GM21528 (cell line): ENCODE data around the gene DLG2.

ENCODE experiments used
- ATAC-seq: cut with Tn5 transposase; IDR thresholded peaks from one replicate; pipeline ENCODE4 v1.9.1; 2021; ENCODE audit warnings: mild to moderate bottlenecking, moderate library complexity; ENCODE audit not compliant: unreplicated experiment, low FRiP score

The DLG2 gene

DNA sequence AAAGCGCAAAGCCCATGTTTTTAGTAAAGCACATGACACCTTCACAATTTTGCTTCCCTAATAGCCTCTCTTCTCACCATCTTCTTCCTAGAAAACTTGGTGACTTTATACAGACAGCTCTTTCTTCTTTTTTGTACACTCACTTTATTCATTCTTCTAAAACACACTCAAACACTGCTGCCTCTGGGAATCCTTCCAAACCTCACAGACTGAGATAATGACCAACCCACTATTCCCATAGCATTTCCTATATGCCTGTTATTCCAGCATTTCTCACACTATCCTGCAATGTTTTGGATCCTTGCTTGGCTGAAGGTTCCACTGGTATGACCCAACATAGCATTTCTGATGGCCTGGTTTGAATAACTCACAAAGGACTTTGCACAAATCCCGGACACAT lies 1898.9 kb downstream of the DLG2 start:
- no peak for ATAC-seq

DNA sequence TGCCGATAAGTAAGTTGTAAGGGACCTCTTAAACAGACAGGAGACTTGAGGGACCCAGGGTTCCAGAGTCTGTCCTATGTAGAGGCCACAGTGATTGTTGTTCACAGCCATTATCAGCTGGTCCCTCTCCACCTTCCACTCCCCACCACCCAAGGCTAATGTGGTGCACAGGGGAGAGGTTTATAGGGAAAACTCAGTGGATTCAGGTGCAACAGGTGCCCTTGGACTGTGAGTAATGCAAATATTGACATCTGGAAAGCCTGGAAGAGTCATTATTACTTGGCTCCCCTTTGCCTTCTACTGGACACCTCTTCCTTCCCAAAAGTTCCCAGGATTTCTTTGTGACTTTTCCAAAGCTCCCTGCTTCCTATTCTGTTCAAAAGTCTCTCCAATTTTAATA lies 1899.9 kb downstream of the DLG2 start:
- ATAC-seq = no peak

DNA sequence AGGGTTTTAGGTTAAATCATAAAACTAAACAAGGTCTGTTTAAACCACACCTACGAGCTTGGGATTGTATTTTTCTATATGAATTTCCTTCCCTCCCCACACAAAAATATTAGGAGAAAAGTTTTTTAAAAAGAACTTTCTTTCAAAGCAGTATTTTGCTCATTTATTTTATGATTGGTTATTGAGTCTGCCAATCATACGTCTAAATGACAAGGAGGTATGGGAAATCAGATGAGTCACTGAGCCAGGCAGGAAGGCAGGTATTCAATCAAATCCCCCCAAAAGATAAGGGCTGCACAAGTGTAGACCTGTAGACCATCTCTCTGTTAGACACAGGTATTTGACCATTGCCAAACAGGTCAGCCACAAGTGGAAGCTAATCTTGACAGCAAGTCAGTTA lies 1900.8 kb downstream of the DLG2 start:
- ATAC-seq = no peak

DNA sequence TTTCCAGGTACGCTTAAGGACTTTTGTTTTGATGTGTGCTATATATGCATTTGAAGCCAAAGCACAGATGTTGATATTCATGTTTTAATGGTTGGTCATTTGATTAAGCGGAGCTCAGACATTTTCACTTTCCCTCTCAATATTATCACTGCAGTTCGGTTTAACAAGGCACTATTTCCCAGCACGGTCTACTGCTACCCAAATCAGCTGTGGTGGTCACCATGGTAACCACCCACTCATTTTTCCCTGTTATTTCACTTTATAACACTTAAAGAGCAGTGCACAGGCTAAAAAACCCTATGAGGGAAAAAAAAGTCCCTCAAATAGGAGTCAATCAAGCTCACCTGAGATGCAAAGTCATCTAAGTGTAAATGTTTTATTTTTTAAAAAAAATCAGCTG lies 1901.4 kb downstream of the DLG2 start:
- no peak for ATAC-seq

DNA sequence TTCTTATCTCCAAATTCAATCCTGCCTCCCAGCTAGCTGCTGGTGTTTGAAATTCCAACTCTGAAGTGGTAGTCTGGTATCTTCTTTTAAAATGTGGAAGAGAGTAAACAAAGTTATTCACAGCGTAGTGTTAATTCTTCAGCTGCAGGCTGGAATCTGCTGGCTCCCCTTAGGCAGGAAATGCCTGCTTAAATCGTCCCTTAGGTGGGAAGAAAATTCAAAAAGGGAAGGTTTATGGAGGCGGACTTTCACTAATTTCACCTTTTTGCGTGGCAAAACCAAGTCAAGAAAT lies 1901.9 kb downstream of the DLG2 start:
- ATAC-seq = no peak

DNA sequence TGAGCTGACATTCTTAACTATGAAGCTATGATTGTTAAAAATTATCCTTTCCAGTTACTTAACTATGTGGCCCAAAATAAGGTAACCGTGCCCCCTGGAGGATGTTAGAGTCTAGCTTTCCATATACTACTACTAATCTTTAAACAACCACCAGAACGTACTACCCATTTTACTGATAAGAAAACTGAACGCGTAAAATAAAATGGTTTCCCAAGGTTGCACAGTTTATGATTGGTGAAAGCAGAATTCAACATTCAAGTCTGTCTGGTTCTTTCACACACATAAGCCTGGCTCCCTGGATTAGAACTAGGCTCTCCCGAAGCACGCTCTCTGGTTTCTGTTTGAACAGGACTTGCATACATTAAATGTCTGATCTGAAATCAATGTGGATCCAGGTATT lies 1903.1 kb downstream of the DLG2 start:
- ATAC-seq = peak; percentile 68

DNA sequence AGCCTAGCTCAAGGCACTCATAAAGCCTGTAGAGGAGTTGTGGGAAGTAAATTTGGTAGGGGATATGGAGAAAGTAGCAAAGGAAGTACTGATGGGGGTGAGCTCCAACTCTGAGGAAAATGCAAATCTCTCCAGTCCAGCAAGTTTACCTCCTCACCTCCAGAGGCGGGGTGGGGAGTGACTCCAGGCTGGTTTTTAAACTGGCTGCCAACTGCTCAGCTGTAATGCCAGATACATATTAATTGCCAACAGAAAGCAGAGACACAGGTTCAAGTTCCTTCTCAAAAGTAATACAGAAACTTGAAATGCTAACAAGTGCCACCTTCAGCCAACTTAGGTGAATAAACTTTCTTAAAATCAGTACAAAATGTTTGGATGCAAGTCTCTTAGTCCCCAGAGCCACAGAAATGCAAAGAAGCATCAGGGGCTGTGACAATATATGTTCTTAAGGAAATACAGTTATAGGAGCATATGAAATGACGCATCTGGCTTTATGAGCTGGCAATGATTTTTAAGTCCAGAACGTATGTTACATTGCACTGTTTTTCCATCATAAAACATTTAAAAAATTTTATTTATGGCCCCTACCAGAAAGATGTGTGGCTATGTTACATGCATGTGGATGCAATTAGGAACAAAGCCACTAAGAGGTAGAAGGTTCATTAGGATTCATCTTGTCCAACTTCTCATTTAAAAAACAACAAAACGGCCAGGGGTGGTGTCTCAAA lies 1904.6 kb downstream of the DLG2 start:
- no peak for ATAC-seq

DNA sequence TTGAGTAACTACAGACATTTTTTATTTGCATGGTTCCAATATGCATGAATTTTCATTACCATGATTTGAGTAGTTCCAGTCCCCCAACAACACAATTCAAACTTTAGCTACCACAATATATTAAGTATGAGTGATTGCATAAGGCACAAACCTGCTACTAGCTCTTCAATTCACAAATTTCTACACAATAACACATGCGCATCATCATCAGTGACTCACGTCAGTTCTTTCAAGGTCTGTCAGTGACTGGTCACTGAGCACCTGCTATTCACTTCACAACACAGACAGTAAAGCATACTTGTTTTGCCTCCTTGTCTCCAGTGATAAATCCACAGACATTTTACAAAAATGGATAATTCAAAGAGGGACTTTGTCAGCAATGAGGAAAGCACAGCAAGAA lies 1905.9 kb downstream of the DLG2 start:
- ATAC-seq = no peak

DNA sequence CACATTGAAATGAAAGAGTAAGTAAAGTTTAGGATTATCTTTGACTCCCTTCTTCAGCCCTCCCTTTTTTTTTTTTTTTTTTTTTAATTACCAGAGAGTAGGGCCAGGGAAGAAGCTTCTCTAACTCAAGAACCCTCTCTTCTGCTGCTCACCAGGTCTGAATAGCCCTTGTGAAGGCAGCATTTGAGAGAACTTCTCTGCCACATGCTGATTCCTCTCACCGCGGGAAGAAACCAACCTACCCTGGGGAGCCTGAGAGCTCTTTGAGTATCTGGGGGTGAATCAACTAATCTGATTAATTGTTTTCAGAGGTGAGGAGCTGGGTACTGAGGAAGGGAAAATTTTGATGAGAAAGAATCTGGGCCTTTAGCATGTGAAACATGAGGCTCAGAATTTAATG lies 1906.5 kb downstream of the DLG2 start:
- ATAC-seq = no peak

DNA sequence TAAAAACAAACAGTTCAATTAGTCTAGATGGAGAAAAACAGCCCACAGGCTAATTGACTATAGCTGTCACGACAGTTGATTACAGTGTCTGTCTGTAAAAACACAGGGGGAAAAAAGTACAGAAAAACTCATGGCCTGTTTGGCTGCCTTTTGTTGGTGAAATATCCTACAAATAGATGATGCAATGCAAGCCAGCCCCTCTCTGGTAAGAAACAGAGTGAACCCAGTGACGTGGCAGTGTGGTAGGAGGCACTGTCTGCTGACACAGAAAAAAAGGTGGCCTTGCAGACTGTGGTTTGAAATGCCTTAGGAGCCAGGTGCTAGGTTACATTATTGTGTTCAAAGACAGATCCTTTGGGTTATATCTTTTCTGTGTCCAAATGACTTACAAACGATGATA lies 1909.6 kb downstream of the DLG2 start:
- ATAC-seq = no peak

DNA sequence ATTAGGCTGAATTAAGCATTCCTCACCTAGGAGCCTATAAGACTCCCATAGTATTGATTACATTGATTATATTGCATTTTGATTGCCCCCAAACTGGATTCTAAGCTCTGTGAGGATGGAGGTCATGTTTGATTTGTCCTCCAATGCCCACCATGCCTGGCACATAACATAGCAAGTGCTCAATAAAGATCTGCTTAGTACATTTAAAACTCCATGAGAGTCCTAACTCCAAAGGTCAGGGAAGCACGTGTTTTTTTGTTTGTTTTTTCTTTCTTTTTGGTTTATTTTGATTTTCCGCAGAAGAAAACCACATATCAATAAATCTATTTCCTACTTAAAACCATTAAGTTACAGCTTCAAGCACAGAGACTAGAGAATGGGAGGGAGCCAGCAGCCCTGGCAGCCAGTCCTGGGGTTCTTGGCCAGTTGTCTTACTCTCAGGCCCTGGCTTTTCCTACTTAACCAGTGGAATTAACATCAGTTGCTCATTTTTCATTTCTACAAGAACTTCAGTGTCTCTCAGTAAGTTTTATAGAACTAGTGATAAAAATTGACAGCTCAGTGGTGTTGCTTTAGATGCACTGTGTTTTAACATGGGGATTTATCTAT lies 1911.1 kb downstream of the DLG2 start:
- ATAC-seq = no peak

DNA sequence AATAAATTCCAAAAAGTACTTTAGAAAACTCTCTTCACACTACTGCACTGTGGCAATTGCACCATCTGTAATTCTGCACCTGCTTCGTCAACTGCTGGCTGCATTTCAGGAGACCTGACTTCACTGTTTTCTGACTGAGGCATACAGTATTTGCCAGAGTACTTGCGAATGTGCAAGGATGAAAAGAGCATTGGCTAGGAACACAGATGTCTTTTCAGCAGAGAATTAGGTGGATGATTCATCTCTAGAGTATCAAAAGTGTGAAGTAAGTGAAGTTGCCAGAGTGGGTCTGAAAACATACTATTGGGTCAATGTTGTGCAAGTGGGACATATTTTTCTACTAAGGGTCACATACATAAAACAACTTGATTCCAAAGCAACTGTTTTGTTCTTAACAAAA lies 1913.4 kb downstream of the DLG2 start:
- ATAC-seq = no peak

DNA sequence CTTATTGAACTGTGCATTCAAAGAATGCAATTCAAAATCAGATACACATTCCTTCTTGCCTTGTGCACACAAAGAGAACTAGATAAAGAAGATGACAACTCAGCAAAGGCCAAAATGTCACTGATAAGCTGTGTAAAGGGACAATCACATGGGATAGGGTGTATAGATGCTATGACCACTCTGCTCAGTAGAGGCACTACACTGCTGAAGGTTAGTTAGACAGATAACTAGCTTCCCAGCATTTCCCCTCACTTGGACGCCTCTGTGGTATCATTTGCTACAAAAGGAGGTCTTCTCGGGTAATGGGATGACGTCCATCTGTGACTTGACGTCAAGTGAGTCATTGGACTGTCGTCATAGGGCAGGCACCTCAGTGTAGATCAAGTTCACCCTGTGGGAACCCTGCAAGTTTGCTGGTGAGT lies 1916.0 kb downstream of the DLG2 start:
- no peak for ATAC-seq

DNA sequence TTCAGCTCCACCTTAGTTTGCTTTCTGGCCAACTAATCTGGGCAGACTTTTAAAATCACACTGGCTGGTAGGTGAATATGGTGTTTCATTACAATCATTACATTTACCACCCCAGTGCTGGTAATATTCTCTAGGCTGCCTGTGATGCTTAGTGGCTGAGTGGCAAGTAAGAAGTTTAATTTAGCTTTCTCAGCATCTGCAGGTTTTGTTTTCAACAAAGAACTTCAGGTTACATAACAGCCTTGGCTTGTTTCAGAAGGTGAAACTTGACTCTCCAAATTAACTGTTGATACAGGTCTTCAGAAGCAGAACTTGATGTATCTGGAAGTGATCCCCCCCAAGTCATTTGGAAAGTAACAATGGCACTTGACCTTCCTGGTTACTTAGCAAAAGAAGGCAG lies 1917.7 kb downstream of the DLG2 start:
- ATAC-seq = no peak

DNA sequence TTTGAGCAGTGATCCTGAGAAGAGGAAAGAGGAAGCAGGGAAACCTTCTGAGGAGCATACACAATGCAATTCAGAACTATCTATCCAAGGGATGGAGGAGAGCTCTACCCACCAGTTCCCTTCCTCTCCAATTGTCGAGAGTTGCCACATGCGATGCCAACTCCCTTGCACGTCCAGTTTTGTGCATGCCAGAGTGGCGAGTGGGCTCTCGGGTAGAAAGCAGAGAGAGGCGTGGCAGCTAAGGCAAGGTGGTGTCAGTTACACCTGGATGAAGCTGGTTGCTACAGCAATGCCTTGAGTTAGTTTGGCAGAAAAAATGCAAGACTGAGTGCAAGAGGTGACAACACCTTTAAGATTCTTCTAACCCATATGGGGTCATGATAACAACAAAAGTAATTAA lies 1920.6 kb downstream of the DLG2 start:
- no peak for ATAC-seq

DNA sequence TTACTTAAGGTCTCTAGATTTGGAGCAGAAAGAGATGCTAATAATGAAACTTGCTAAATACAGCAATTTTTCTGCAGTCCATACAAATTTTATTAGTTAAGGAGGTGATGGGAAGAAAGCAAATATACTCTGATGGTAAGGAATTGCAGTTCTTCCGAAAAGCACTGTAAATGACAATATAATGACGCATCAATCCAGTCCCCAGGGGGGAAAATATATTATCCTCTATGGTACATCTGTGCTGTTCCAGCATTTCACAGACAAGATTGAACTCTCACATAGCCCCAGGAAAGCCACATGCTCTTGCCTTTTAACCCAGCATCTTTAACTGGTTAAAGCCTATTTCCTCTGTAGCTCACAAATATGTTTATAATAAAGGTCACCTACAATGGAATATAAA lies 1924.3 kb downstream of the DLG2 start:
- ATAC-seq = no peak

DNA sequence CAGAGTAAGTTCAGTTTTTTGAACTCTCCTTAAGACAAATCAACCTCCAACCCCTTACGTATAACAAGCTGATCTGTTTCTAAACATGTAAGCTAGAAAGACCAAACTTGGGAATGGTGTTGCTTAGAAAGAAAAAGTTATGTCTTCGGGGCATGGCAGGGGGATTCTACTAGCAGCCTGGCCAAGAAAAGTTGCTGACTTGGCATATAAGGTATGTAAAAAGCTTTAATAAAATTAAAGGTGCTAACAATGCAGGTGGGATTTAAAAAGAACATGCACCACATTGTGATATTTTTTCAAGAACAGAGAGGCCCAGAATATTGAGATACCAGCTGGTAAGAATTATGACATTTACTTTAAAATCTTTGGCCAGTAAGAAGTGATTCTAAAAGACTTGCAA lies 1929.6 kb downstream of the DLG2 start:
- no peak for ATAC-seq

DNA sequence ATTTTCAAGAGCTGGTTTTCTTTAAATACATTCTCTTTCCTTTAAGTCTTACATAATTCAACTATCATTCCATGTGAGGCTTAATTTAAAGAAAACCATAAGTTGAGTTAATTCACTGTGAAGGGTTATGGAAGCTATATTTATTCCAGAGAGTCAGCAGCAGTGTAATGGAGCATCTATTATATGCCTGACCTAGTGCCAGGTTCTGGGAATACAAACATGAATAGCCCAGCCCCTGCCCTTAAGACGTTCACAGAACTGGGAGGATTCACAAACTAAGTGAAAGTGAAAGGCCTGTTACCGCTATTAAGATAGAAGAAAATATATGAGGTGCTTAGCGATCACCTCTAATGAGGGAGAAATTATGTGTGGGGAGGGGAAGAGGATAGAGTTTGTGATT lies 1932.1 kb downstream of the DLG2 start:
- no peak for ATAC-seq

DNA sequence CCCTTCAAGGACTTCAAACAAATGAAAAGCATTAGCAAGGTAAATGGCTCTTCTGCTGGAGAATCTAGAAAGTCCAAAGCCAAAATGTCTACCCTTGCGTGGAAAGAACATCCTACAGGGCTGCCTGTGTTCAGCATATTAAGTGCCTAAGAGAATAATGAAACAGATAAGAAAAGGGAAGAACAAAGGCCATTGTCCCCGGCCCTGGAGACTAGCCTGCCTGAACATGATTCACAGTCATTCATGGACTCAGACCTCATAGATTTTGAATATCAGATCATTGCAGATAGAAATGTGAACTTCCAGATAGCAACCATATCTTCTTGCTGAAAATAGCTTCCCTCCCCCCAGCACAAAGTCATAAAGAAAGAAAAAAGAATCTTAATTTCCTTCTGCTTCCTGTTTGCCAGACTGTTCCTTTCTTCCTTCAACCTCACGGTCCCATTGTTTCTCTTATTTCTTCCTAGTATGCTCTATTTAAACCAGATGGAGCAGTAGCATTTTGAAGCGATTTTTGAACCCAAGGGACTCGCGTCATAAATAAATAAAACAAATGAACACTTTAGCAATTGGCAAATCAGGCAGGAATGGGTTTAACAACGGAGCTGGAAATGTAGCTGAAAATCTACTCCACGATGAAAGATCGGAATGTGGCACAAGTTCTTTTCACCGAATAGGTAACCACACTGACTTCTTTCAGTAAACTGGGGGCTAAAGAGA lies 1932.8 kb downstream of the DLG2 start:
- no peak for ATAC-seq

DNA sequence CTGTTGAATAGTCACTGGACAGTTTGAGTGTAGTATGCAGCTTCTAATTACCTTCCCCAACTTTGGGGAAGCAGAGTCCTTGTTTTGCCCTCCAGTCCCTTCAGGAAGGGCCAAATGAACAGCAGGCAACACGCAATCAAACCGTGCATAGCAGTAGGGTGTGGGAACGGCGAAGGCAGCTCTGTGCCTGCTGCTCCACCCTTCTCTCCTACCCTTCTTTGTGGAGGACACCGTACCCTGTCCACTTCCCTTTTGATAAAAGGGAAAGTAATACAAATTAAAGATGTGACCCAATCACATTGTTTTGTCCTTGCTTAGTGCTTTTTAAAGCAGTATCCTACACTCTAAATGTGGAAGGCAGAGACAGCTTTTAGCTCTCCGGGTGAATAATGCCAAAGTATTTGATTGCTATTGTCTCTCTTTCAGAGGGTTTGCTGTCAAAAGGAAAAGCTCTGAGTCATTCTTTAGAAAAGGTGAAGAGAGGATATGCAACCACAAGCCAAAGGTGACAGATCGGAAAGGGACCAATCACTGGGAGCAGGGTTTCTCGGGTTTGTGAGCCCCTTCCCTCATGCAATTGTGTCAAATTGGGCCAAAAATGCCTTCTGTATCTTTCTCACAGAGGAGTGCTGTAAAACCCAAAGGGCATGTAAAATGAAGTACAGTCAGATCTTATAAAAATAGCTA lies 1933.7 kb downstream of the DLG2 start:
- ATAC-seq = no peak

DNA sequence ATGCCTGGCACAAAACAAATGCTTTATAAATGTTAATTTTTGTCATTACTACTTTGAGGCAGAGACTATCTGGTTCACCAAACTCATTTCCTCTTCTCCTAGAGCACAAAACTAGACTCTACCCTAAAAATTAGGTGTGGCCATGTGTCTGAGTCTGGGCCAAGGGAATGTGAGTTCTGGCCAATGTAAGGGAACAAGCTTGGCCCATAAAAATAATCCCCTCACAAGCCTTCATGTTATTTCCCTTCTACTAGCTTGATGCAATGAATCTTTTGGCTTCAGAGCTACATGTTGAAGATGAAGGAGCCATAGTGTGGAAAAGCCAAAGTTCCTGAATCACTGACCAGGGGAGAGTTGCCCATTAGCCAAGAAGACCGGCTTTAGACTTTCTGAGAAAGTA lies 1934.5 kb downstream of the DLG2 start:
- ATAC-seq = no peak
